Kidney epithelial cell (primary cell): Measurements from ENCODE around the gene DPH1. TPM values are rescaled to one million over a fixed set of nuclear protein-coding genes. Genes with fewer than 3 reads are reported as not detected.
A peak's percentile ranks its signal among the peaks of the same experiment; 100 is the strongest.

Experiments used
- DNase-seq: peaks from one replicate; pipeline ENCODE4 v3.0.0-alpha.2; 2010; ENCODE audit warnings: low read depth
- H3K27me3 ChIP-seq: 2 replicates; pipeline ENCODE4 v1.6.0; 2011; ENCODE audit warnings: low read length; ENCODE audit not compliant: control insufficient read depth, insufficient read depth
- H3K36me3 ChIP-seq: 2 replicates; pipeline ENCODE4 v1.5.1; 2011; ENCODE audit warnings: low read length; ENCODE audit not compliant: control insufficient read depth, insufficient read depth
- H3K4me3 ChIP-seq: 2 replicates; pipeline ENCODE4 v1.5.1; 2011; ENCODE audit warnings: low read depth, mild to moderate bottlenecking, control low read depth, low read length
- total RNA-seq: library from RNA; depleted of rRNA; stranded (reverse); fragments of >200 nt; gene quantifications from 2 replicates; pipeline ENCODE4 v1.2.3, GENCODE V29; 2015
- TF ChIP-seq, protein P1 (sequence below): IDR thresholded peaks from 2 replicates; pipeline ENCODE4 v1.5.1; 2011; ENCODE audit warnings: mild to moderate bottlenecking, moderate library complexity, low read length, control low read depth, inconsistent platforms; ENCODE audit not compliant: insufficient read depth, poor library complexity, severe bottlenecking

Gene DPH1
- total RNA-seq, 1 donor from 2014 or later: 29.5 TPM

DNA sequence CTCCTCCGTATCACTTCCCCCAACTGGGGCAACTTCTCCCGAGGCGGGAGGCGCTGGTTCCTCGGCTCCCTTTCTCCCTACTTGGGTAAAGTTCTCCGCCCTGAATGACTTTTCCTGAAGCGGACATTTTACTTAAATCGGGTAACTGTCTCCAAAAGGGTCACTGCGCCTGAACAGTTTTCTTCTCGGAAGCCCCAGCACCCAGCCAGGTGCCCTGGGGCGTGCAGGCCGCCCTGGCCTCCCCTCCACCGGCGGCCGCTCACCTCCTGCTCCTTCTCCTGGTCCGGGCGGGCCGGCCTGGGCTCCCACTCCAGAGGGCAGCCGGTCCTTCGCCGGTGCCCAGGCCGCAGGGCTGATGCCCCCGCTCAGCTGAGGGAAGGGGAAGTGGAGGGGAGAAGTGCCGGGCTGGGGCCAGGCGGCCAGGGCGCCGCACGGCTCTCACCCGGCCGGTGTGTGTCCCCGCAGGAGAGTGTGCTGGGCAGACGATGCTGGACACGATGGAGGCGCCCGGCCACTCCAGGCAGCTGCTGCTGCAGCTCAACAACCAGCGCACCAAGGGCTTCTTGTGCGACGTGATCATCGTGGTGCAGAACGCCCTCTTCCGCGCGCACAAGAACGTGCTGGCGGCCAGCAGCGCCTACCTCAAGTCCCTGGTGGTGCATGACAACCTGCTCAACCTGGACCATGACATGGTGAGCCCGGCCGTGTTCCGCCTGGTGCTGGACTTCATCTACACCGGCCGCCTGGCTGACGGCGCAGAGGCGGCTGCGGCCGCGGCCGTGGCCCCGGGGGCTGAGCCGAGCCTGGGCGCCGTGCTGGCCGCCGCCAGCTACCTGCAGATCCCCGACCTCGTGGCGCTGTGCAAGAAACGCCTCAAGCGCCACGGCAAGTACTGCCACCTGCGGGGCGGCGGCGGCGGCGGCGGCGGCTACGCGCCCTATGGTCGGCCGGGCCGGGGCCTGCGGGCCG, 26.5 kb downstream of the DPH1 start:
- TF ChIP-seq, protein P1, sequence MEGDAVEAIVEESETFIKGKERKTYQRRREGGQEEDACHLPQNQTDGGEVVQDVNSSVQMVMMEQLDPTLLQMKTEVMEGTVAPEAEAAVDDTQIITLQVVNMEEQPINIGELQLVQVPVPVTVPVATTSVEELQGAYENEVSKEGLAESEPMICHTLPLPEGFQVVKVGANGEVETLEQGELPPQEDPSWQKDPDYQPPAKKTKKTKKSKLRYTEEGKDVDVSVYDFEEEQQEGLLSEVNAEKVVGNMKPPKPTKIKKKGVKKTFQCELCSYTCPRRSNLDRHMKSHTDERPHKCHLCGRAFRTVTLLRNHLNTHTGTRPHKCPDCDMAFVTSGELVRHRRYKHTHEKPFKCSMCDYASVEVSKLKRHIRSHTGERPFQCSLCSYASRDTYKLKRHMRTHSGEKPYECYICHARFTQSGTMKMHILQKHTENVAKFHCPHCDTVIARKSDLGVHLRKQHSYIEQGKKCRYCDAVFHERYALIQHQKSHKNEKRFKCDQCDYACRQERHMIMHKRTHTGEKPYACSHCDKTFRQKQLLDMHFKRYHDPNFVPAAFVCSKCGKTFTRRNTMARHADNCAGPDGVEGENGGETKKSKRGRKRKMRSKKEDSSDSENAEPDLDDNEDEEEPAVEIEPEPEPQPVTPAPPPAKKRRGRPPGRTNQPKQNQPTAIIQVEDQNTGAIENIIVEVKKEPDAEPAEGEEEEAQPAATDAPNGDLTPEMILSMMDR: no peak
- peaks cover 28% of the 10 kb centered on the region for H3K27me3 ChIP-seq
- H3K36me3 ChIP-seq: peaks cover 1% of the 10 kb centered on the region
- H3K4me3 ChIP-seq: peak overlapping the region; percentile 47
- no peak for DNase-seq

DNA sequence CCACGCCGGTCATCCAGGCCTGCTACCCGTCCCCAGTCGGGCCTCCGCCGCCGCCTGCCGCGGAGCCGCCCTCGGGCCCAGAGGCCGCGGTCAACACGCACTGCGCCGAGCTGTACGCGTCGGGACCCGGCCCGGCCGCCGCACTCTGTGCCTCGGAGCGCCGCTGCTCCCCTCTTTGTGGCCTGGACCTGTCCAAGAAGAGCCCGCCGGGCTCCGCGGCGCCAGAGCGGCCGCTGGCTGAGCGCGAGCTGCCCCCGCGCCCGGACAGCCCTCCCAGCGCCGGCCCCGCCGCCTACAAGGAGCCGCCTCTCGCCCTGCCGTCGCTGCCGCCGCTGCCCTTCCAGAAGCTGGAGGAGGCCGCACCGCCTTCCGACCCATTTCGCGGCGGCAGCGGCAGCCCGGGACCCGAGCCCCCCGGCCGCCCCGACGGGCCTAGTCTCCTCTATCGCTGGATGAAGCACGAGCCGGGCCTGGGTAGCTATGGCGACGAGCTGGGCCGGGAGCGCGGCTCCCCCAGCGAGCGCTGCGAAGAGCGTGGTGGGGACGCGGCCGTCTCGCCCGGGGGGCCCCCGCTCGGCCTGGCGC, 27.3 kb downstream of the DPH1 start:
- H3K27me3 ChIP-seq: peaks cover 21% of the 10 kb centered on the region
- H3K4me3 ChIP-seq: no peak overlapping the region
- no peak for DNase-seq
- H3K36me3 ChIP-seq: peaks cover 1% of the 10 kb centered on the region
- TF ChIP-seq, protein P1: no peak

GRCh38 chr17:2057760-2058585, 28.0 kb downstream of the DPH1 start:
- TF ChIP-seq, protein P1: no peak
- Histone ChIP-seq H3K36me3 (peaks cover 1% of the 10 kb centered on the region), H3K4me3 (no peak overlapping the region), H3K27me3 (peaks cover 21% of the 10 kb centered on the region)
- DNase-seq: no peak

GRCh38 chr17:2058586-2059546, 28.9 kb downstream of the DPH1 start:
- Histone ChIP-seq H3K4me3 (no peak overlapping the region), H3K27me3 (peaks cover 18% of the 10 kb centered on the region), H3K36me3 (peaks cover 1% of the 10 kb centered on the region)
- DNase-seq: no peak
- TF ChIP-seq, protein P1: peak; percentile 68

DNA sequence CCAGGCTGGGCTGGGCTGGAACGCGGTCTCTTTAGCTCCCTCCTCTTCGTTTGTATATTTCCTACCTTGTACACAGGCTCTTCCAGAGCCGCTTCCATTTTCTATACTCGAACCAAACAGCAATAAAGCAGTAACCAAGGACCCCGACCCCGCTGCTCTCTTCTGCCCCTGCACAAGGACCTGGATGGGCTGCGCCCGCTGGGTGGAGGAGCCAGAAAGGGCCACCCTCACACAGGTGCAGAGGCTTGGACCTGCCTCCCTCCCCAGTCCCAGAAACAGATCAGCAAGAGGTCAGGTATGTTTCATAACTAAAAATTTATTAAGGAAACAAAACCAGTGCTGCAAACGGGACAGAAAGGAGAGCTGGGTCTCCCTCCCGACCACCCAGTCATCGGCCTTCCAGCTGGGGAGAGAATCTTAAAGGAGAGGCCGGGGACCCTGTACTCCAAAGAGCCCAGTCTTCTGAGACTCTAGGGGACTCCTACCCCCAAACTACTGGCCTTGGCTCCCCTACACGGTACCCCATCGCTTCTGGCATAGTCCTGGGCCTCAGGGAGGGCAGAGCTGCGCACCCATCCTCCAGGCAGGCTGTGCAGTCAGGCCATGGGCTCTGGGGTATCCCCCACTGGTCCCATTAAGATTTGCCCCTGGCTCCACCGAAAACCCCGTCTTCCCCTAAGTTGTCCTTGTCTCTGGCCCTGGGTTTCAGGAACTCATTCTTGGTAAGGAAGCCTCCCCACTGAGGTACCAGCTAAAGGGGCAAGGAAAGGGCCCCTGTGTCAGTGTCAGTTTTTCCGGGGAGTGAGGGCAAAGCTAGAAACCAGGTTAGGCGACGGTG, 29.8 kb downstream of the DPH1 start:
- TF ChIP-seq, protein P1: no peak
- H3K27me3 ChIP-seq: peaks cover 18% of the 10 kb centered on the region
- DNase-seq: no peak
- H3K4me3 ChIP-seq: no peak overlapping the region
- H3K36me3 ChIP-seq: peaks cover 3% of the 10 kb centered on the region
